ENCODE results near the gene SLC30A2.

DNA sequence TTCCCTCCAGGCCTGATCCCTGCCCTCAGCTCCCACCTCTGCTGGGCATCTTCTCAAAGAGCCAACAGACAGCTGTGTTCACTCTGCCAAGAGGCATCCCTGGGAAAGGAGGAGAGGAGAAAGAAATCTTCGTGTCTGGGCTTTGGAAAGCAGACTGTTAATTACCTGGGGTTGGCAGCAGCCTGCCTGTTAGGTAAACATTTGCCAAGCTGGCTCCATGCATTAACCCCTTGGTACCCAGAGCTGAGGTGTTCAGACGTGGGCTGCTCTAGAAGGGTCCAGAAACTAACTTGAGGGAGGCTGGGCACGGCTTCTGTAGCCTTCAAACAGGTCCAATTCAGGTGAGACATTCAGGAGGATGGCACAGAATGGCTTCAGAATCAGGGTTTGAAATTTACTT lies 33.1 kb downstream of the SLC30A2 start:
- no peak for TF ChIP-seq POLR2A (IDR thresholded peaks at IDR 0.05)
- TF ChIP-seq CTCF (IDR thresholded peaks at IDR 0.05), result no peak
- no peak for TF ChIP-seq POLR2AphosphoS5 (IDR thresholded peaks at IDR 0.05)
